Measurements from ENCODE around the gene SWT1. TPM values are rescaled to one million over a fixed set of nuclear protein-coding genes. Genes with fewer than 3 reads are reported as not detected.

SWT1 gene, protein sequence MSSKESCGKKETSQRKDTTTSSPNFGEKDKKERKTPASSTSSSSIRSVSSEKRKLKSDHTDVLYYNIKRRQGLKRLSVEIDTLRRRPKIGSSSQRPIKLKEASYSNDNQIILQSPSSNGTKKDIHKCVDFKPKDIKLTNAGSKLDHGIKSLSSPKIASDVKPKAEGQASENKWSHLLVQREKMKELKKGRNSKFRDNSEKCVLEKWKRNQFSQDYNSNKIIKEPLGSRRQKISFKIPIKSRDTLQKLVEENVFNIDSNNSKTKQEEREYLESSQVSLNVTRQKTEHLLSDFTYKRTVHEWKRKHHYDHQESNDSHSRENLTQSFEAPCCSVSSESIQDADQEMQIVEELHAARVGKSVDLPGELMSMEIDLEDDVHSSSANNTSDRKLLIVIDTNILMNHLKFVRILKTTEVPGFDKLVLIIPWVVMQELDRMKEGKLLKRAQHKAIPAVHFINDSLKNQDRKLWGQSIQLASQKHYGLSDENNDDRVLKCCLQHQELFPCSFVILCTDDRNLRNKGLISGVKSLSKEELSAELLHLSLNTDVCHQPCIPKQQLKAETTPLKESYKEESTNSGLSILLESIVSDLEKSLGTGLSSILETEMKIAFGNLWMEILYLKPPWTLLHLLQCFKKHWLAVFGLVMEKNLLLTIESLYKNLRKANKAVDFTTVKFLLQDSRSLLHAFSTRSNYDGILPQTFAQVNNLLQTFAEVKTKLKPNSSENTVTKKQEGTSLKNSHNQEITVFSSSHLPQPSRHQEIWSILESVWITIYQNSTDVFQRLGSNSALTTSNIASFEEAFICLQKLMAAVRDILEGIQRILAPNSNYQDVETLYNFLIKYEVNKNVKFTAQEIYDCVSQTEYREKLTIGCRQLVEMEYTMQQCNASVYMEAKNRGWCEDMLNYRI
- 13.3 TPM for total RNA-seq

DNA sequence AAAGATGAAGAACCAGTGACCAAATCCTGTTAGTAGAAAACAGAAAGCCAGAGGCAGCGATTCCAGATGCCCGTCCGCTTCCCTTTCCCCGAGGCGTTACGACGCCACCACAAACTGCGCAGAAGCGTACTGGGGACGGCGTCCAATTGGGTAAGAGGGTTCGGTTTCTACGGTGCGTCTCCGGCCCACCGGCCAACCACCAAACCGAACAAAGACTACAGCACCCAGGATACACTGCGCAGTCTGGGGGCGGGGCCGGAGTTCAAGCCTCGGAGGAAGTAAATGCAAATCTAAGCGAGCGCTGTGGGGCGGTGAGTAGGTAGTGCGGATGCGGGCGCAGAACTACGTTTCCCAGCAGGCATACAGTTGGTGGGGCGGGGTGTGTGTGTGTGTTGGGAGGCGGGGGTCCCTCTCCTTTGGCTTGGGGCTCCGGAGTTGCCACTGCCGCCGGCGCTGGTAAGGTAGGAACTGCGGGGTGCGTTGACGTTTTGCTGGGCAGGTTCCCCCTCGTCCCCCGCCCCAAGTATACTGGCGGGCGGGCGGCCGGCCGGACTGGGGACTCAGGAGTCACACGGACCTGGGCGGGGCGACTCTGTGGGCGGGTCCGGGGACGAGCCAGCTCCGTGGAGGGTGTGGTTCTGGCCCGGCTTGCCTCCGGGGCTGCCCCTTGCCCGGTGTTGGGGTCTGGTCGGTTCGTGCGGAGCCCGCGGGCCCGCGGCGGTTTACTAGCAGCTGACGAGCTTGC is at the start of gene SWT1, which contains the start of gene TRMT1L:
TSS of gene SWT1 (plus strand) at position 314 of the 745 bp plus-strand sequence. CDS start 3,675 bp downstream, outside the sequence.
TSS of gene TRMT1L (minus strand) at position 100 of the 745 bp plus-strand sequence. CDS start 241 bp downstream, outside the sequence.
- ATAC-seq (peak; percentile 98), DNase-seq (ENCODE audit: low spot score) (peak; percentile 99)
- intact Hi-C loops (cut with DNase I): no loop called here

DNA sequence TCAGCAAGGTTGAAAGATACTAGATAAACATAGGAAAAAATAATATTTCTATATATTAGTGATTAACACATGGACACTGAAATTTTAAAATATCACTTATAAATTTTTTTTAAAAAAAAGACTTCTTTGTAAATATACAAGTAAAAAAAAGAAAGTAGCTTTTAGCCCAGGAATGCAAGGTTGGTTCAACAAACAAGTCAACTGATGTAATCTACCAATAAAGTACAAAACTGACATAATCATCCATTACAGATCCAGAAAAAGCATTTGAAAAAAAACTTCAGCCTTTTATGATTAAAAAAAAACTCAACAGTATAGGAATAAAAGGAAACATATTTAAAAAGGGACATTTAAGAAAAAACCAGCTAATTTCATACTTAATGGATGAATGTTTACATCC is 48.6 kb upstream of the SWT1 start:
- intact Hi-C loops (cut with DNase I): no loop called here
- ATAC-seq (no peak), DNase-seq (ENCODE audit: low spot score) (no peak)

DNA sequence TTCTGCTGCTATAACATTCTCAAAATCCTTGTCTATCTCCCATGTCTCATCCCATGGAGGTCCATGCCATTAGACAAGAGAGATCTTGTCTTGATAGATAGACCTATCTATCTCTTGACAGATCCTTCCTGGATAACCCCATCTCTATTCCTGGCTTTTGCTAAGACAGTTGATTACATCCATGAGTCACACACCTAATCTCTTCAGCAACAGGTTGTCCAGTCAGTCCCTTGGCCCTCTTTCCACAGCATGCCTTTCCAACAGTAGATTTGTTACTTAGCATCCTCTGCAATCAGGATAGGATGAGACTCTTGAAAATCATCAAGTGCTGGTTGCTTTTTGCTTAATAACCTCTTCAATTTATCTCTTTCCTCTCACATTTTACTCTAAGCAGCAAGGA is 46.8 kb upstream of the SWT1 start:
- DNase-seq (ENCODE audit: low spot score) (no peak), ATAC-seq (no peak)
- intact Hi-C loops (cut with DNase I): no loop called here

DNA sequence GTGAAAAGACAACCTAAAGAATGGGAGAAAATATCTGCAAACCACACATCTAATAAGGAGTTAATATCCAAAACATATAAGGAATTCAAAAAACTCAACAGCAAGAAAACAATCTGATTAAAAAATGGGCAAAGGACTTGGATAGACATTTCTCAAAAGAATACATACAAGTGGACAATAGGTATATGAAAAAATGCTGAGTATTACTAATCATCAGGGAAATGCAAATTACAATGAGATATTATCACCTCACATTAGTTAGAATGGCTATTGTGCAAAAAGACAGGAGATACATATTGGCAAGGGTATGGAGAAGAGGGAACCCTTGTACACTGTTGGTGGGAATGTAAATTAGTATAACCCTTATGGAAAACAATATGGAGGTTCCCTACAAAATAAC is 45.1 kb upstream of the SWT1 start:
- DNase-seq (ENCODE audit: low spot score) (no peak), ATAC-seq (no peak)
- intact Hi-C loops (cut with DNase I): no loop called here

DNA sequence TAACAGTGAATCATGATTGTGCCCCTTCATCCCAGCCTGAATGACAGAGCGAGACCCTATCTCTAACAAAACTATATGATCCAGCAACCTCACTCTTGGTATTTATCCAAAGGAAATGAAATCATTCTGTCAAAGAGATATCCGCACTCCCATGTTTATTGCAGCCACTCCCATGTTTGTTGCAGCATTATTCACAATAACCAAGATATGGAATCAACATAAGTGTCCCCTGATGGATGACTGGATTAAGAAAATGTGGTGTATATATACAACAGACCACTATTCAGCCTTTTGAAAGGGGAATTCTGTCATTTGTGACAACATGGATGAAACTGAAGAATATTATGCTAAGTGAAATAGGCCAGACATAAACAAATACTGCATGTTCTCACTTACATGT is 44.6 kb upstream of the SWT1 start:
- ATAC-seq: no peak
- intact Hi-C loops (cut with DNase I): no loop called here
- no peak for DNase-seq (ENCODE audit: low spot score)

DNA sequence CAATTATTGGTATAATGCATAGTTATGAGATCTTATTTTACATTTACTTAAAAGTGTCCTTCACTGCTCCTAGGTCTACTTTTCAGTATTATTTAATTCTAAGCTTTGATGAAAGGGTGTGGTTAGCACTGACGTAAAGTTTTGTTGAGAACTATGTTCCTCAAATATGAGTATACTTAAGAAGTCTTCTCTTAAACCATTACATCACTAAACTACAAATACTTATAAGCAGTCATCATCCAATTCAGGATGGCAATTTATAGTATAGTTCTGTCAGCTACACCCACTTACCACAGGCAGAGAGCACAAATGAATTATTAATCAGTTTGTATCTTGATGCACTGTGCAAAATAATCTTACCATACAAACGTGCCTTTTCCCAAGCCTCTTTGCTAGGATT is 27.3 kb upstream of the SWT1 start:
- intact Hi-C loops (cut with DNase I): no loop called here

DNA sequence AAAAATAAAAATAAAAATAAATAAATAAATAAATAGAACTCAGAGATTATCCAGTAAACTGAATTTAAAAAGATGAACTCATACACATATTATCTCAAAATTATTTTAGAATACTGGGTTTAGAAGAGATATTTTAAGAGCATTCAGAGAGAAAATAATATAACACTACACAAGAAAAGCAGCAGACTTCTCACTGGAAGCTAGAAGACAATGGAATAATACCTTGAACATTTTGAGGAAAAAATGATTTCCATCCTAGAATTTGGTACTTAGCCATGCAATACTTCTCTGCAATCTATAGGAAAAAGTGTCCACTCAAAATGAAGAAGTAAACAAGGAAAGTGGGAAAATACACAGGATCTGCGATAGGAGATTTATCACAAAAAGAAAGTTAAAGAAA is 24.4 kb upstream of the SWT1 start:
- ATAC-seq (no peak), DNase-seq (ENCODE audit: low spot score) (no peak)
- intact Hi-C loops (cut with DNase I): no loop called here

More for the DNA sequence above, 27.3 kb upstream of the SWT1 start:
- ATAC-seq (no peak), DNase-seq (ENCODE audit: low spot score) (no peak)

DNA sequence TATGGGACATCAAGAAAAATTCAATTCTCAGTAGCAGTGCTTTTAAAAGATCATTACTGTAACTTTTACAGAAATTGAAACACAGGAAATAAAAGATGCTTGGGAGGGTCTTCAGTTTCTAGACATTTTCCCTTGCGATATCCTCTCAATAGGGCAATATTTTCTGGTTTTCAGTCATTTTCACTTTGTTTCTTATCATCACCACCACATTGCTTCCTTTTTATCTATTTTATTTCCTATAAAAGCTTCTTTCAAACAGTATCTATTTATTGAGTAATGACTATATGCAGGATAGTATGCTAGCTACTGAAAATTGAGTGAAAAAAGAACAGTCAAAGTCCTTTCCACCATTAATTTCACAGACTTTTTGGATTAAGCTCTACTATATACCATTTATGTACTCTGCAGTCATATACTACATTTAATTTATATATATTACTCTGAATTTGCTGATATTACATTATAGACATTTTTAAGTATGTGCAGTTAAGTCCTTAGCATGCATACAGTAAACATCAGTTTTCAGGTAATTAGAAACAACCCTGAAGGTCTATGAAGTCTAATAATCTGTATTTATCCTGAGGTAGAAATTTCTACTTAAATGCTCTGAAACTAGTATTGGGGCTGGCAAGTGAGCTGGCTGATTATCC is 18.9 kb upstream of the SWT1 start:
- DNase-seq (ENCODE audit: low spot score): no peak
- ATAC-seq: no peak
- intact Hi-C loops (cut with DNase I): no loop called here

DNA sequence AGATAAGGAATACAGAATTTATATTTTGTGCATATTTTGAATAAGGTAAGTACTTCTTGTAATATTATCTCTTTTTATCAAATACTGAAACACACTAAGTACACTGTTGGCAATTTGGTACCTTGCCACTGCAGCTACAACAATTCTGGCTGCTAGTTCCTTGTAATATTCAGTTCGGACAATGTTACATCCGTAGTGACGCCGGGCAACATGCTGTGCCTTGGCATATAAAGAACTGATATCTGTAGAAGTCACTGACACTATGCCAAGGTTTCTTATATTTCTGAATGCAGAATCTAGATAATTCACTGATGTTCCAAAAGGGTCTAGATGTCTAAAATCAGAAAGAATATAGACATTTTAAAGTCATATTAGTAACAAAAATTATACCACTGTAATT is 17.7 kb upstream of the SWT1 start:
- ATAC-seq: no peak
- DNase-seq (ENCODE audit: low spot score): no peak
- intact Hi-C loops (cut with DNase I): no loop called here

DNA sequence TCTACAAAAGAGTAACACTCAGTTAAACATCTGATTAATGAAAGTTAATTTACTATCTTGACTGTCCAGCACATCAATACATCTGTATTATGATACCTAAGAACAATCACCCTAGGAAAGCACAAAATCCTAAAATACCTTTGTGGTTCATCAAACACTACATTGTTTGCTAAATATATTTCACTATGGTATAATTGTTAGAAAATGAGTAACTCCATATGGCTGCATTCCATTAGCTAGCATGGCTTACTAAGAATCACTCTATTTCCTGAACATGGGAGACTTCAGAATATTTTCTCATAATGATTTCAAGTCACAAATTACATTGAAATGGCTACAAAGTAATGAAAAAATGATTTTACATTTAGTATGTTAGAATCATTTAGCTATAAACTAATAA is 12.7 kb upstream of the SWT1 start:
- ATAC-seq: no peak
- intact Hi-C loops (cut with DNase I): no loop called here
- no peak for DNase-seq (ENCODE audit: low spot score)

DNA sequence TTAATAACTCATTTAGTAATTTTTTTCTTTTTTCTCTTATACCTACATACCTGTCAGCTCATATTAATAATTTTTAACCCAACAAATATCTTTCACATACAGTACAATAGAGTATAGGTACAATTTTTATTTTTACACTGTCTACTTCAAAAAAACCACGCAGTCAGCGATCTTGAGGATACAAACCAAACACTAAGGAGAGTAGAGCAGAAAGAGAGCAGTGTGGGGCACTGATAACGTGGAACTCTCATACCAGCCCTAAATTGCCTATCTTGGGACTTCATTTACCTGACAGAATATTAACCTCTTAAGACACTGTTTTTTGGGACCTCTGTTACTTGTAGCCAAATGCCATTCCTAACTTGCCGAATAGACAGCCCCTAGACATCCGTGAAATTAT is 5.8 kb upstream of the SWT1 start:
- DNase-seq (ENCODE audit: low spot score): no peak
- intact Hi-C loops (cut with DNase I): no loop called here

DNA sequence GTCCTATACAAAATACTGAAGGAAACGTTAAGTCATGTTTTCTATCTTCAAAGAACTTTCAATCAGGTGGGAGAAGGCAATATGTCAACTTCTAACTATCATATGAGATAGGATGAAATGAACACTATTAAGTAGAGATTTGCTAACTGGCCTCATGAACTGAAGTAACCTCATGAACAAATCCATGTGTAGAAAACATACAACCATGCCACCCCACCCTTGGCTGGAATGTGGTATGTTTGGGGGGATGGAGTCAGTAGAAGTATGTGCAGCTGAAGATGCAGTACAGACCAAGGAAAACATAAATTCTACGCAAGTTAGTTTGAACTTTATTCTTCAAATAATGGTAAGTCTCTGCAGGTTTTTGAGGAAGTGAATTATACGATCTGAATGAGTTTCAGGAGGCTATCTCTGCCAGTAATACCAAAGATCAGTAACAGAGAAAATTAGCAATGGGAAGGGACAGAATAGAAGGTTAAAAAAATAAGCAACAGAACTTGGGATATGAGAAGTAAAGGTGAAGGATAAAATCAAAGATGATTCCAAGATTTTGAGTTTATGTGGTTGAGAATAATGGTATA is 4.7 kb upstream of the SWT1 start:
- ATAC-seq (no peak), DNase-seq (ENCODE audit: low spot score) (no peak)
- intact Hi-C loops (cut with DNase I): no loop called here

More for the DNA sequence above, 5.8 kb upstream of the SWT1 start:
- no peak for ATAC-seq

DNA sequence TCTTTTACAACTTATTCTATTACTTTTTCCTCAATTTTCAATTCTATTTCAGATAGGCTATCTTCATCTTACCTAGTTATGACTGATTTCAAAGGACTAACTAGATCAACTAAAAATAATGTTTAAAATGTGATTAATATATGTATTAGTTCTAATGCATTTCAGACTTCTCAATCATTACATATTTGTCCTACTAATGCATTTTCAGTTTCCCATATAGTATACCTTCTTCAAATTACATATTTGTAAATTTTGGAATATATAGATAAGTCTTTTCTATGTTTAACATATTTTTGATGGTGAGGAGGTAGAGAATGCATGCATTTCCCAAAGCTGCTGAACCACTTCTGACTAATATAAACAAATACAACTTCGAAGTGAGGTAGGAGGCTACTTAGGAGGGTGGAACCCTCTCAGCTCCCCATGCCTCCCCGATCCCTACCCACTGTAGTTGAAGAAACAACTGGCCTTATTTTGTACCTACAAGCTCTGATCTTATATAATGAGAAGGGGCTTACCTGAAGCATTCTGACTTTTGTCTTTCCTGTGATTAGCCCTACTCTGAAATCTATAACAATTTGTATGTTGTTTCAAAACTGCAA is 2.0 kb upstream of the SWT1 start:
- DNase-seq (ENCODE audit: low spot score) (no peak), ATAC-seq (no peak)
- intact Hi-C loops (cut with DNase I): no loop called here

DNA sequence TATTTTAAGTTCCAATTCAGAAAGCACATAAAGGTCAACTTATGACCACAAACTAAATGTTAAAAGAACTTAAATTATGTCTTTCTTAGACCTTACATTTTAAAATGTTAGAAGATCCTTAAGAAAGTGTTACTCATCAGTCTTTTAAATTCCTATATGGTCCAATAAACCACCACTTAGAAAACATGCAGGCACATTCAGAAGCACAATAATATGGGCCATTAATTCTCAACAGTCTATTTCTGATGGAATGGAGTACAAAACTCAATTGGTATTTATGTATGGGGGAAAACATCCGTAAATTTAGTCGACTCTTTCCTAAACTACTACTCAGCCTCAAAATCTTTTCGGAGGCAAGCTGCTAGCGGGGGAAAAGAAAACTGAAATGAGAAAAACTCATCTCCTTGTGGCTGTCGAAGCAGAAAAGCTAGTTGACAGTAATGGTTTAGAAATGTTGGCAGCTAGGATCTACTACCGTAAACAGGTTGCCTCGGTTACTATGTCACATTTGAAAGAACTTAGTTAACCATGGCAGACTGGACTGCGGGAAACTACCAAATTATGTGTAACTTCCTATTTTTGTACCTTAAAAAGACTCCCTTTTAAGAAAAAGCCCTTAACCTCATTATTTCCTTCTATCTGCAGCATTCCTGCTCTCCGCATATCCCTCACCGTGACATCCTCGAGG is 1.2 kb upstream of the SWT1 start:
- intact Hi-C loops (cut with DNase I): no loop called here
- DNase-seq (ENCODE audit: low spot score) (no peak), ATAC-seq (no peak)

DNA sequence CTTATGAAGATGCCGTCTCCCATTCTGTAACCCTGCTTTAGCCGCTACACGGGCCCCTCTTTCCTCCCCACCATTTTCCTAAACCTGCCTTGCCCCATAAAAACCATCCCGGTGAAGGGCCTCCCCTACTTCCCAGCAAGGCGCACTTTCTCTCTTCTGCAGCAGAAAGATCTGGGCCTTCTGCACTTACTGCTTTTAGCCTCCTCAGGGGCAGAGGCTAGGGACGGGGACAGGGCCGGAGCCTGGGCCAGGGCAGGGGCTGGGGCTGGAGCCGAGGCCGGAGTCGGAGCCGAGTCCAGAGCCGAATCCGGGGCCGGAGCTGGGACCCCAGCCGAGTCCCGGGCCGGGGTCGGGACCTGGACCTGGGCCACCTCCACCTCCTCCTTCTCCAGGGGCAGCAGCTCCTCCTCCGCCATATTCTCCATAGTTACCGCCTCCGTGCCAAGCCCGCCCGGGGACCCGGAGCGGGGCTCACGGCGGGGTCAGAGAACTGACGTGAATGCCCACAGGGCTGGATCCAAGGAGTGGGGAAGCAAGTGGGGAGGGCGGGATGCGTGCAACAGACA is 596 bp upstream of the SWT1 start:
- no peak for DNase-seq (ENCODE audit: low spot score)
- intact Hi-C loops (cut with DNase I): no loop called here

DNA sequence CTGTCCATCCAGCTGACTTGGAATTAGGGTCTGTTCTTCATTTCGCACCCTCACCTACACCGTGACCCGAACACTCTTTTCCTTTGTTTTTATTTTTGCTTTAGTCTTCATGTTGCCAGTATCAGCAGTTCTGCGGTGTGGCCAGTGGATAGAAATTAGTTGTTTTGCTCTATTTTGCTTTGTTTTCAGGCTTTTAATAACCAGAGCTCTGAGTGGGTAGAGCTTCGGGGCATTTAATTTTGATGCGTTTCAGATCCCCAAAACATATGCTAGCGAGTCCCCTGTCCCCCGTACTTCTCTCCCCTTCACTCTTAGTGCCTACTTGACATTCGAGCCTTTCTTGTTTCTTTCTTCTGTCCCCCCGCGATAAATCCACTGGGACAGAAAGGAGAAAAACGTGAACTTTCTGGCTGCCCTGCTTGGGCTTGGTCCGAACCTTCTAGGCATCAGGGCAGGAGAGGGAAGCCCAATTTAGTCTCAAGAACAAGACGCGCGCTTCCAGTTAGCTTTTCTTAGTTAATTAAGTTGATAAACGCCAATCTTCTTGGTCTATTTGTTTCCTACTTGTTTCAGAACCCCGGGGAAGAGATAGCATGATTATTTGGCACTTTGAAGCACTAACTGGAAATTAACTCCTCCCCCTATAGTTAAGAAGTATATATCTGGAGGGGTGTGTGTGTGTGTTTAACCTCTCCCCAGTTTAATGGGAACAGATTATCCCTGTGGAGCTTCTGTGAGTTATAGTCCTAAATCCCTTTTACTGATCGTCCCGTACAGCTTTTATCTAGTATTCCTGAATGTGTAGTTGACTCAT is 839 bp downstream of the SWT1 start:
- intact Hi-C loops (cut with DNase I): no loop called here
- ATAC-seq: no peak
- DNase-seq (ENCODE audit: low spot score): no peak

More for the DNA sequence above, 596 bp upstream of the SWT1 start:
- ATAC-seq: peak; percentile 67

Data from sciatic nerve (tissue), 2 donors.